GM10248 (cell line): ENCODE results near the gene FAM20B.

Source experiments
- CTCF ChIA-PET: fragments of 300-600 bp; sonication (Branson Sonifier 250); formaldehyde crosslinking; extraction: SDS; loops from one replicate; lab custom pipeline; 2021; ENCODE audit warnings: antibody characterized with exemption; lab: Yijun Ruan, JAX
- POLR2A ChIA-PET: fragments of 350-650 bp; sonication (Branson Sonifier 250); formaldehyde crosslinking; extraction: SDS; loops from one replicate; lab custom pipeline; 2020; ENCODE audit warnings: antibody characterized with exemption; lab: Yijun Ruan, JAX
- DNase-seq: peaks from one replicate; pipeline ENCODE4 v3.0.0; 2012; ENCODE audit errors: extremely low spot score
- CTCF ChIP-seq: IDR thresholded peaks from 2 replicates; pipeline ENCODE4 v1.5.1; 2012; ENCODE audit warnings: mild to moderate bottlenecking, low read depth; ENCODE audit errors: extremely low read depth, missing control alignments, control extremely low read depth

FAM20B gene

GRCh38 chr1:179042087-179042486, 16.4 kb downstream of the FAM20B start:
- no peak for DNase-seq
- TF ChIP-seq CTCF, result no peak
- CTCF ChIA-PET, result interaction anchor here (0.8 to 2.6 kb wide), 3 partner anchors 13 to 39 kb away, joined by 3 to 6 read pairs (median 5); no protein-coding TSS in a partner anchor
- POLR2A ChIA-PET, result no interaction called here

- TF ChIP-seq CTCF, result no peak
- ChIA-PET CTCF (interaction anchor here (0.8 to 2.6 kb wide), 4 partner anchors 14 to 40 kb away, joined by 3 to 6 read pairs (median 4); no protein-coding TSS in a partner anchor), POLR2A (no interaction called here)
- DNase-seq, result no peak
These were observed 17.0 kb downstream of the FAM20B start for GRCh38 chr1:179042700-179043099.

GRCh38 chr1:179043266-179043665, 17.6 kb downstream of the FAM20B start:
- POLR2A ChIA-PET, result interaction anchor here (0.6 kb wide), 1 partner anchor 112 kb away, joined by 6 read pairs; no protein-coding TSS in a partner anchor
- DNase-seq, result no peak
- no peak for TF ChIP-seq CTCF
- CTCF ChIA-PET, result interaction anchor here (1.1 to 2.6 kb wide), 4 partner anchors 15 to 40 kb away, joined by 3 to 6 read pairs (median 5); no protein-coding TSS in a partner anchor

- TF ChIP-seq CTCF, result no peak
- DNase-seq, result no peak
- CTCF ChIA-PET, result interaction anchor here (0.9 to 2.6 kb wide), 6 partner anchors 15 to 512 kb away, joined by 3 to 6 read pairs (median 3); no protein-coding TSS in a partner anchor
- POLR2A ChIA-PET, result no interaction called here
These were observed 18.2 kb downstream of the FAM20B start for GRCh38 chr1:179043907-179044306.

- no peak for DNase-seq
- no peak for TF ChIP-seq CTCF
- POLR2A ChIA-PET, result no interaction called here
- CTCF ChIA-PET, result no interaction called here
These were observed 21.3 kb downstream of the FAM20B start for GRCh38 chr1:179046808-179047635.

GRCh38 chr1:179047636-179047997, 21.9 kb downstream of the FAM20B start:
- TF ChIP-seq CTCF, result no peak
- ChIA-PET POLR2A (no interaction called here), CTCF (interaction anchor here (1.1 to 1.2 kb wide), 2 partner anchors 31 to 320 kb away, joined by 3 read pairs; no protein-coding TSS in a partner anchor)
- DNase-seq, result no peak
